Measurements from ENCODE around the gene SMAD1.

SMAD1 gene

GRCh38 chr4:145589916-145590702 lies 108.5 kb downstream of the SMAD1 start:
- Histone ChIP-seq H3K79me2 (ENCODE audit: low read length) (no peaks in the 10 kb centered on the region), H4K20me1 (ENCODE audit: insufficient read depth, low read length) (no peaks in the 10 kb centered on the region), H3K4me3 (ENCODE audit: low read length) (no peak overlapping the region), H3K4me1 (ENCODE audit: low read length) (peaks cover 20% of the 10 kb centered on the region), H2AFZ (ENCODE audit: low read depth, low read length) (no peak overlapping the region), H3K9ac (ENCODE audit: low read length) (no peak overlapping the region), H3K36me3 (replicated peaks; ENCODE audit: low read depth, low read length) (no peaks in the 10 kb centered on the region), H3K27me3 (ENCODE audit: low read depth, low read length) (no peaks in the 10 kb centered on the region), H3K4me2 (ENCODE audit: low read length) (no peak overlapping the region), H3K9me3 (ENCODE audit: insufficient read depth, low read length) (no peaks in the 10 kb centered on the region), H3K27ac (ENCODE audit: low read length) (no peak overlapping the region)
- TF ChIP-seq, protein P1, sequence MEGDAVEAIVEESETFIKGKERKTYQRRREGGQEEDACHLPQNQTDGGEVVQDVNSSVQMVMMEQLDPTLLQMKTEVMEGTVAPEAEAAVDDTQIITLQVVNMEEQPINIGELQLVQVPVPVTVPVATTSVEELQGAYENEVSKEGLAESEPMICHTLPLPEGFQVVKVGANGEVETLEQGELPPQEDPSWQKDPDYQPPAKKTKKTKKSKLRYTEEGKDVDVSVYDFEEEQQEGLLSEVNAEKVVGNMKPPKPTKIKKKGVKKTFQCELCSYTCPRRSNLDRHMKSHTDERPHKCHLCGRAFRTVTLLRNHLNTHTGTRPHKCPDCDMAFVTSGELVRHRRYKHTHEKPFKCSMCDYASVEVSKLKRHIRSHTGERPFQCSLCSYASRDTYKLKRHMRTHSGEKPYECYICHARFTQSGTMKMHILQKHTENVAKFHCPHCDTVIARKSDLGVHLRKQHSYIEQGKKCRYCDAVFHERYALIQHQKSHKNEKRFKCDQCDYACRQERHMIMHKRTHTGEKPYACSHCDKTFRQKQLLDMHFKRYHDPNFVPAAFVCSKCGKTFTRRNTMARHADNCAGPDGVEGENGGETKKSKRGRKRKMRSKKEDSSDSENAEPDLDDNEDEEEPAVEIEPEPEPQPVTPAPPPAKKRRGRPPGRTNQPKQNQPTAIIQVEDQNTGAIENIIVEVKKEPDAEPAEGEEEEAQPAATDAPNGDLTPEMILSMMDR (IDR thresholded peaks at IDR 0.05; ENCODE audit: low read depth, low read length), result no peak
- no peak for TF ChIP-seq EZH2phosphoT487 (IDR thresholded peaks at IDR 0.05; ENCODE audit: low read depth)

DNA sequence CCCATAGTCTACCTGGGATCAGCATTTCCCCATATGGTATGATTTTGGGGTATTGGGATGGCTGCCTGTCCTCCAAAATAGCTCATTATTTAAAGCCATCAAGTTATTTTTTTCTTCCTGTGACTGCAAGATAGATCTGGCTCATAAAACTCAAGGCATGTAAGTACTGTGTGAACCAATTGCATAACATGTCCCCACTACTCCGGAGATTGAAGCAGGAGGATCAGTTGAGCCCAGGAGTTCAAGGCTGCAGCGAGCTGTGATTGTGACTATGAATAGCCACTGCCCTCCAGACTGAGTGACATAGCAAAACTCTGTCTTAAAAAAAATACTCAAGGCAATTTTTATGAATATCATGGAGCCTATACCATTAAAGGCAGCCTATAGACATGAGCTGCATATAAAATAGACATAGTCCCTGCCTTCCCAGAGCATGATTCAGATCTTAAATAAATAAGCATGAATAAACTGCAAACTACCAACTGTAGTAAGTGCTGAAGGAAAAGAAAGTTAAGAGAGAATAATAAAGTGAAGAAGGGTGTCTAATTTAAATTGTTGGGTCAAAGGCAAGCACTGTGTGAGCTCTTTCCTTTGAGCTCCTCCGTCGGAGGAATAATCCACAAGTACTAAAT lies 120.6 kb downstream of the SMAD1 start:
- H3K27ac ChIP-seq (ENCODE audit: low read length), result no peak overlapping the region
- H3K36me3 ChIP-seq (replicated peaks; ENCODE audit: low read depth, low read length), result no peaks in the 10 kb centered on the region
- H3K4me1 ChIP-seq (ENCODE audit: low read length), result no peaks in the 10 kb centered on the region
- no peaks in the 10 kb centered on the region for H4K20me1 ChIP-seq (ENCODE audit: insufficient read depth, low read length)
- TF ChIP-seq, protein P1 (IDR thresholded peaks at IDR 0.05; ENCODE audit: low read depth, low read length), result no peak
- no peak for TF ChIP-seq EZH2phosphoT487 (IDR thresholded peaks at IDR 0.05; ENCODE audit: low read depth)
- H3K9me3 ChIP-seq (ENCODE audit: insufficient read depth, low read length), result peaks cover 7% of the 10 kb centered on the region; the same call in 1 of the 2 replicates
- H3K27me3 ChIP-seq (ENCODE audit: low read depth, low read length), result peaks cover 7% of the 10 kb centered on the region; the same call in 1 of the 2 replicates
- H2AFZ ChIP-seq (ENCODE audit: low read depth, low read length), result no peak overlapping the region
- no peak overlapping the region for H3K4me2 ChIP-seq (ENCODE audit: low read length)
- no peaks in the 10 kb centered on the region for H3K79me2 ChIP-seq (ENCODE audit: low read length)
- H3K9ac ChIP-seq (ENCODE audit: low read length), result no peak overlapping the region
- no peak overlapping the region for H3K4me3 ChIP-seq (ENCODE audit: low read length)

- no peak overlapping the region for H3K9ac ChIP-seq (ENCODE audit: low read length)
- H2AFZ ChIP-seq (ENCODE audit: low read depth, low read length), result no peak overlapping the region
- H3K36me3 ChIP-seq (replicated peaks; ENCODE audit: low read depth, low read length), result no peaks in the 10 kb centered on the region
Observed at GRCh38 chr4:145605941-145606340, 124.3 kb downstream of the SMAD1 start.

More at GRCh38 chr4:145605941-145606340, 124.3 kb downstream of the SMAD1 start:
- H4K20me1 ChIP-seq (ENCODE audit: insufficient read depth, low read length), result no peaks in the 10 kb centered on the region
- TF ChIP-seq, protein P1 (IDR thresholded peaks at IDR 0.05; ENCODE audit: low read depth, low read length), result no peak
- TF ChIP-seq EZH2phosphoT487 (IDR thresholded peaks at IDR 0.05; ENCODE audit: low read depth), result no peak
- no peak overlapping the region for H3K4me3 ChIP-seq (ENCODE audit: low read length)
- peaks cover 7% of the 10 kb centered on the region; the same call in 1 of the 2 replicates for H3K9me3 ChIP-seq (ENCODE audit: insufficient read depth, low read length)
- H3K27ac ChIP-seq (ENCODE audit: low read length), result no peak overlapping the region
- peaks cover 4% of the 10 kb centered on the region; the same call in 1 of the 2 replicates for H3K27me3 ChIP-seq (ENCODE audit: low read depth, low read length)
- no peak overlapping the region for H3K4me2 ChIP-seq (ENCODE audit: low read length)
- no peaks in the 10 kb centered on the region for H3K79me2 ChIP-seq (ENCODE audit: low read length)
- peaks cover 6% of the 10 kb centered on the region for H3K4me1 ChIP-seq (ENCODE audit: low read length)
